Smooth muscle cell (in vitro differentiated cells): ENCODE results near the gene TCF25. TPM values are rescaled to one million over a fixed set of nuclear protein-coding genes. Genes with fewer than 3 reads are reported as not detected.

Source experiments
- DNase-seq: peaks from one replicate; lab custom pipeline; 2025; ENCODE audit not compliant: unreplicated experiment; lab: John Stamatoyannopoulos, UW
- H2AFZ ChIP-seq: fragments of 200-600 bp; sonication (generic); 2 replicates; pipeline ENCODE4 v1.6.0; 2016; ENCODE audit warnings: antibody characterized with exemption, low read depth, mild to moderate bottlenecking
- H3F3A ChIP-seq: fragments of 200-600 bp; sonication (generic); 2 replicates; pipeline ENCODE4 v1.6.0; 2017; ENCODE audit warnings: antibody characterized with exemption, low read depth
- H3K27ac ChIP-seq: fragments of 200-600 bp; sonication (generic); 2 replicates; pipeline ENCODE4 v1.5.1; 2016; ENCODE audit warnings: low read depth, mild to moderate bottlenecking
- H3K27me3 ChIP-seq: fragments of 200-600 bp; sonication (generic); 2 replicates; pipeline ENCODE4 v1.6.1; 2016; ENCODE audit warnings: low read depth, mild to moderate bottlenecking
- H3K36me3 ChIP-seq: fragments of 200-600 bp; sonication (generic); 2 replicates; pipeline ENCODE4 v1.5.1; 2016; ENCODE audit warnings: low read depth
- H3K4me1 ChIP-seq: fragments of 200-600 bp; sonication (generic); 2 replicates; pipeline ENCODE4 v1.5.1; 2016; ENCODE audit warnings: low read depth
- H3K4me2 ChIP-seq: fragments of 200-600 bp; sonication (generic); 2 replicates; pipeline ENCODE4 v1.6.0; 2016; ENCODE audit warnings: mild to moderate bottlenecking
- H3K4me3 ChIP-seq: fragments of 200-600 bp; sonication (generic); 2 replicates; pipeline ENCODE4 v1.5.1; 2016; ENCODE audit warnings: mild to moderate bottlenecking
- H3K79me2 ChIP-seq: fragments of 200-600 bp; sonication (generic); 2 replicates; pipeline ENCODE4 v1.6.0; 2016; ENCODE audit warnings: low read depth, mild to moderate bottlenecking
- H3K9ac ChIP-seq: fragments of 200-600 bp; sonication (generic); 2 replicates; pipeline ENCODE4 v1.6.0; 2016; ENCODE audit warnings: low read depth
- H3K9me3 ChIP-seq: fragments of 200-600 bp; sonication (generic); replicated peaks from 2 replicates; pipeline ENCODE4 v1.5.1; 2016; ENCODE audit warnings: low read depth
- H4K20me1 ChIP-seq: fragments of 200-600 bp; sonication (generic); 2 replicates; pipeline ENCODE4 v1.6.0; 2016; ENCODE audit warnings: low read depth
- WGBS: methylation state at CpG from one replicate; pipeline ENCODE4 v1.1.7; 2016; ENCODE audit warnings: low lambda C conversion rate; 5-methylcytosine and 5-hydroxymethylcytosine counted together
- polyA plus RNA-seq: library from polyadenylated mRNA; unstranded; fragments of >200 nt; fragmentation: Nextera tagmentation; extraction: Ambion mirVana; gene quantifications from 2 replicates; pipeline ENCODE4 v1.2.1, GENCODE V29; 2016
- total RNA-seq: library from RNA; depleted of rRNA; stranded (reverse); fragments of >200 nt; gene quantifications from 2 replicates; pipeline ENCODE4 v1.2.3, GENCODE V29; 2014
- TF ChIP-seq, protein P1 (sequence below): fragments of 200-600 bp; sonication (generic); IDR thresholded peaks from 2 replicates; pipeline ENCODE4 v1.5.1; 2017; ENCODE audit warnings: borderline replicate concordance, mild to moderate bottlenecking, antibody characterized with exemption; ENCODE audit not compliant: insufficient read depth, poor library complexity, severe bottlenecking

TCF25 gene
- total and polyA plus RNA-seq, 2 experiments from 2014 or later: 99.8 to 174 TPM

DNA sequence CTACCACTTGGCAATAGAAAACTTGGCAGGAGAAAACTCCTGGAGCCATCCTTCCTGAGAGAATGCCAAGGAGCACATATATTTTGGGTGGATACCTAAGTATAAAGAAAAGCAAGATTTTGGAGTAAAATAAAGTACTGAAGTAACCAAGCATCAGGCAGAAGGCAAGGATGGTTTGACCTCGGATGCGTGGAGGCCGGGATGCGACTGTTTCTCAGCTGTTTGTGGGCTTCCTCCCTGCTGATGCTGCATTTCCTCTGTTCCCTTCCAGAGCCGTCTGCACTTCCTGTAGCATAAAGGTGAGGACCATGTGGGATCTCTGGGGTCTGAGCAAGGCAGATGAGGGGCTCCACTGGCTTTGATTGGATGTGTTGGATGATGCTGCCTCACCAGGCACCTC is 5.5 kb upstream of the TCF25 start:
- Histone ChIP-seq H4K20me1 (no peaks in the 10 kb centered on the region), H3K4me2 (no peak overlapping the region), H2AFZ (no peak overlapping the region), H3K79me2 (no peaks in the 10 kb centered on the region), H3K36me3 (no peaks in the 10 kb centered on the region), H3K4me1 (peaks cover 7% of the 10 kb centered on the region), H3K4me3 (no peak overlapping the region), H3K9me3 (peaks cover 9% of the 10 kb centered on the region), H3K9ac (no peak overlapping the region), H3F3A (peaks cover 3% of the 10 kb centered on the region), H3K27ac (no peak overlapping the region), H3K27me3 (no peaks in the 10 kb centered on the region)
- WGBS: 99% methylated on average over 5 of the region's 5 CpGs
- TF ChIP-seq, protein P1, sequence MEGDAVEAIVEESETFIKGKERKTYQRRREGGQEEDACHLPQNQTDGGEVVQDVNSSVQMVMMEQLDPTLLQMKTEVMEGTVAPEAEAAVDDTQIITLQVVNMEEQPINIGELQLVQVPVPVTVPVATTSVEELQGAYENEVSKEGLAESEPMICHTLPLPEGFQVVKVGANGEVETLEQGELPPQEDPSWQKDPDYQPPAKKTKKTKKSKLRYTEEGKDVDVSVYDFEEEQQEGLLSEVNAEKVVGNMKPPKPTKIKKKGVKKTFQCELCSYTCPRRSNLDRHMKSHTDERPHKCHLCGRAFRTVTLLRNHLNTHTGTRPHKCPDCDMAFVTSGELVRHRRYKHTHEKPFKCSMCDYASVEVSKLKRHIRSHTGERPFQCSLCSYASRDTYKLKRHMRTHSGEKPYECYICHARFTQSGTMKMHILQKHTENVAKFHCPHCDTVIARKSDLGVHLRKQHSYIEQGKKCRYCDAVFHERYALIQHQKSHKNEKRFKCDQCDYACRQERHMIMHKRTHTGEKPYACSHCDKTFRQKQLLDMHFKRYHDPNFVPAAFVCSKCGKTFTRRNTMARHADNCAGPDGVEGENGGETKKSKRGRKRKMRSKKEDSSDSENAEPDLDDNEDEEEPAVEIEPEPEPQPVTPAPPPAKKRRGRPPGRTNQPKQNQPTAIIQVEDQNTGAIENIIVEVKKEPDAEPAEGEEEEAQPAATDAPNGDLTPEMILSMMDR: no peak
- no peak for DNase-seq

DNA sequence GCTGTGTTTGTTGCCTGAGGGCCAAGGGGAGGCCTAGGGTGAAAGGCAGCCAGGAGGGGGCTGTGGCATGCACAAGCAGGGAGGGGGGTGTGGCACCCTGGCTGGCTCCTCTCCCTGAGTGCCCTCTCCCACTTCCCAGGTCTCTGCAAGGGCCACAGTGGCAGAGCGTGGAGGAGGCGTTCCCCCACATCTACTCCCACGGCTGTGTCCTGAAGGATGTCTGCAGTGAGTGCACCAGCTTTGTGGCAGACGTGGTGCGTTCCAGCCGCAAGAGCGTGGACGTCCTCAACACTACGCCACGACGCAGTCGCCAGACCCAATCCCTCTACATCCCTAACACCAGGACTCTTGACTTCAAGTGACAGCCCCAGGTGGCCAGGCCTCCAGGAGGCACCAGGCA is 3.5 kb upstream of the TCF25 start:
- Histone ChIP-seq H3K27ac (no peak overlapping the region), H3K9ac (no peak overlapping the region), H3K9me3 (peaks cover 9% of the 10 kb centered on the region), H3K79me2 (peaks cover 5% of the 10 kb centered on the region), H3K36me3 (no peaks in the 10 kb centered on the region), H3K4me1 (peaks cover 8% of the 10 kb centered on the region), H2AFZ (no peak overlapping the region), H4K20me1 (peaks cover 8% of the 10 kb centered on the region), H3F3A (peaks cover 5% of the 10 kb centered on the region), H3K4me2 (no peak overlapping the region), H3K27me3 (no peaks in the 10 kb centered on the region), H3K4me3 (no peak overlapping the region)
- TF ChIP-seq, protein P1: no peak
- no peak for DNase-seq
- whole genome bisulfite sequencing: 97% methylated on average over 11 of the region's 12 CpGs

DNA sequence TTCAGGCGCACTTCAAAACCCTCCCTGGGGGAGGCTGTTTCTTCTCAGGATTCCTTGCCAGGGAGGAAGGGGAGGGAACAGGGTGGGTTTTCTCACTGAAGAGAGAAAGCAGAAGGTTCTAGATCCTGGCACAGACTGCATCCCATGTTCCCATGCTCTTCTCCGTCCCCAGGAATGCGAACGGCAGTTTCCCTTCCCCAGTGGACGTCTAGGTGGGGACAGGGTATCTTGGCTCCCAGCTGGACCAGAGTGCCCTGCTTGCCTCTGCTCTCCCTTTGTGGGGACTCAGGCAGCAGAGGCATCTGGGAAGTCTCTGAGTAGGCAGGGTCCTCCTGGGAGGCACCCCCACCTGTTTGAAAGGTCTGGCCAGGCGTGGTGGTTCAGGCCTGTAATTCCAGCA is 3.0 kb upstream of the TCF25 start:
- DNase-seq: no peak
- Histone ChIP-seq H3K4me3 (no peak overlapping the region), H3K9me3 (peaks cover 9% of the 10 kb centered on the region), H3K36me3 (no peaks in the 10 kb centered on the region), H3K4me1 (peaks cover 8% of the 10 kb centered on the region), H3K27ac (no peak overlapping the region), H3K79me2 (peaks cover 10% of the 10 kb centered on the region), H3K4me2 (no peak overlapping the region), H3K9ac (no peak overlapping the region), H4K20me1 (peaks cover 13% of the 10 kb centered on the region), H2AFZ (no peak overlapping the region), H3F3A (peaks cover 8% of the 10 kb centered on the region), H3K27me3 (no peaks in the 10 kb centered on the region)
- over 99% methylated on average over 6 of the region's 6 CpGs for WGBS
- TF ChIP-seq, protein P1: no peak

DNA sequence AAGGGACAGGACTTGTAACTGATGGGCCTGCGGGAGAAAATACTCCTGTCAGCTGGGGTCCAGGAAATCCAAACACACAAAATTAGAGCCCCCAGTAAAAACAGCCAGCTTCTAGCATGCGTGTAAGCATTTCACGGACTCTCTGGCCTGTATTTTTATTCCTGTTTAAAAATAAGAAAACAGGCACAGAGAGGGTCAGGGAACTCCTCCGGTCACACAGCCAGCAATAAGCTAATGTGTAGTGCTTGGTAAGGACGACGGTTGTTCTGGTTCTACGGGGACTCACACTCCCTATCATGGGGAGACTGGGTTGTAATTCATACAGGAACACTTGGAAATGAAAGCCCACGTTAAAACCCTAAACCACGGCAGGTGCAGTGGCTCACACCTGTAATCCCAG is 1.5 kb upstream of the TCF25 start:
- Histone ChIP-seq H3K4me1 (peaks cover 8% of the 10 kb centered on the region), H3K9me3 (peaks cover 9% of the 10 kb centered on the region), H4K20me1 (peaks cover 26% of the 10 kb centered on the region), H3K4me3 (no peak overlapping the region), H2AFZ (no peak overlapping the region), H3K79me2 (peaks cover 24% of the 10 kb centered on the region), H3K27me3 (no peaks in the 10 kb centered on the region), H3K9ac (no peak overlapping the region), H3K36me3 (no peaks in the 10 kb centered on the region), H3K27ac (no peak overlapping the region), H3K4me2 (no peak overlapping the region), H3F3A (peaks cover 8% of the 10 kb centered on the region)
- TF ChIP-seq, protein P1: no peak
- DNase-seq: no peak
- WGBS: 87% methylated on average over 9 of the region's 9 CpGs
